Prostate gland (tissue), 2 donors: ENCODE measurements around the gene PLA2G12A. TPM values are rescaled to one million over a fixed set of nuclear protein-coding genes. Genes with fewer than 3 reads are reported as not detected.

Experiments used
- DNase-seq: peaks from one replicate; pipeline ENCODE4 v3.0.0-alpha.2; 2019; ENCODE audit warnings: low spot score
- H3K27ac ChIP-seq, 2 donors: fragments of 200-600 bp; sonication (generic); 2 replicates each; pipeline ENCODE4 v1.5.1; 2017 to 2019
- H3K27me3 ChIP-seq: fragments of 200-600 bp; sonication (generic); replicated peaks from 2 replicates; pipeline ENCODE4 v1.5.1; 2019; ENCODE audit not compliant: insufficient read depth
- H3K36me3 ChIP-seq, 2 donors: fragments of 200-600 bp; sonication (generic); 1 replicate in 1 of 2; 2 replicates in 1 of 2; pipeline versions ENCODE4 v1.5.1 to v1.8.1; 2017 to 2019
- H3K4me1 ChIP-seq: fragments of 200-600 bp; sonication (generic); replicated peaks from 2 replicates; pipeline ENCODE4 v1.5.1; 2019
- H3K4me3 ChIP-seq, 2 donors: fragments of 200-600 bp; sonication (generic); 2 replicates each; pipeline ENCODE4 v1.5.1; 2017 to 2019
- H3K9me3 ChIP-seq: fragments of 200-600 bp; sonication (generic); 2 replicates; pipeline ENCODE4 v1.5.1; 2017
- POLR2A ChIP-seq: fragments of 450-650 bp; IDR thresholded peaks from one replicate; pipeline ENCODE4 v1.6.1; 2016; ENCODE audit warnings: antibody characterized with exemption, mild to moderate bottlenecking
- POLR2AphosphoS5 ChIP-seq: sonication (generic); formaldehyde crosslinking; IDR thresholded peaks from one replicate; pipeline ENCODE4 v1.6.1; 2017; ENCODE audit warnings: antibody characterized with exemption
- WGBS: methylation state at CpG from one replicate; pipeline ENCODE4 v1.1.5; 2018; 5-methylcytosine and 5-hydroxymethylcytosine counted together
- intact Hi-C: fragments of 100-400 bp; cut with DNase I; formaldehyde crosslinking; loops from one replicate; pipeline ENCODE4 v1.14.2; 2022
- total RNA-seq, 2 donors: library from RNA; depleted of rRNA; stranded (reverse); fragments of >200 nt; gene quantifications; one replicate each; pipeline ENCODE4 v1.1.0, GENCODE V29; 2016
- TF ChIP-seq, protein P1 (sequence below), 4 experiments: fragments of 200-600 bp in 2 of 4; fragments of 450-650 bp in 2 of 4; sonication (generic) in 2 of 4; IDR thresholded peaks; 1 replicate in 3 of 4; 2 replicates in 1 of 4; pipeline ENCODE4 v1.5.1; 2016 to 2019; ENCODE audit warnings: antibody characterized with exemption in 4 of 4, mild to moderate bottlenecking in 2 of 4, moderate library complexity in 2 of 4

The PLA2G12A gene
- total RNA-seq, 2 donors from 2014 or later: 20.2 to 122 TPM

DNA sequence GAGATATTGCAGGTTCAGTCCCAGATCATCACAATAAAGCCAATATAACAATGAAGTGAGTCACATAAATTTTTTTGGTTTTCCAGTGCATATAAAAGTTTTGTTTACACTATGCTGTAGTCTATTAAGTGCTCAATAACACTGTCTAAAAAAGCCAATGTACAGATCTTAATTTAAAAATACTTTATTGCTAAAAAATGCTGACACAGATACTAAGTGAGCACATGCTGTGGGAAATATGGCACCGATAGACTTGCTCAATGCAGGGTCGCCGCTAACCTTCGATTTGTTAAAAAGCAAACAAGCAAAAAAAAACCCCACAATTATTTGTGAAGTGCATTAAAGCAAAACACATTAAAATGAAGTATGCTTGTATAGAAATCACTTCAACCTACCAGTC lies 10.3 kb downstream of the PLA2G12A start:
- DNase-seq: no peak
- intact Hi-C loops: no loop called here
- Histone ChIP-seq H3K4me3 (no peak overlapping the region), H3K27ac (no peak overlapping the region), H3K27me3 (no peaks in the 10 kb centered on the region), H3K9me3 (no peaks in the 10 kb centered on the region), H3K4me1 (no peaks in the 10 kb centered on the region), H3K36me3 (no peaks in the 10 kb centered on the region)
- 96% methylated on average over 4 of the region's 4 CpGs for WGBS
- TF ChIP-seq, protein P1, sequence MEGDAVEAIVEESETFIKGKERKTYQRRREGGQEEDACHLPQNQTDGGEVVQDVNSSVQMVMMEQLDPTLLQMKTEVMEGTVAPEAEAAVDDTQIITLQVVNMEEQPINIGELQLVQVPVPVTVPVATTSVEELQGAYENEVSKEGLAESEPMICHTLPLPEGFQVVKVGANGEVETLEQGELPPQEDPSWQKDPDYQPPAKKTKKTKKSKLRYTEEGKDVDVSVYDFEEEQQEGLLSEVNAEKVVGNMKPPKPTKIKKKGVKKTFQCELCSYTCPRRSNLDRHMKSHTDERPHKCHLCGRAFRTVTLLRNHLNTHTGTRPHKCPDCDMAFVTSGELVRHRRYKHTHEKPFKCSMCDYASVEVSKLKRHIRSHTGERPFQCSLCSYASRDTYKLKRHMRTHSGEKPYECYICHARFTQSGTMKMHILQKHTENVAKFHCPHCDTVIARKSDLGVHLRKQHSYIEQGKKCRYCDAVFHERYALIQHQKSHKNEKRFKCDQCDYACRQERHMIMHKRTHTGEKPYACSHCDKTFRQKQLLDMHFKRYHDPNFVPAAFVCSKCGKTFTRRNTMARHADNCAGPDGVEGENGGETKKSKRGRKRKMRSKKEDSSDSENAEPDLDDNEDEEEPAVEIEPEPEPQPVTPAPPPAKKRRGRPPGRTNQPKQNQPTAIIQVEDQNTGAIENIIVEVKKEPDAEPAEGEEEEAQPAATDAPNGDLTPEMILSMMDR (IDR thresholded peaks at IDR 0.05): no peak
- TF ChIP-seq POLR2AphosphoS5 (no peak), POLR2A (no peak)

DNA sequence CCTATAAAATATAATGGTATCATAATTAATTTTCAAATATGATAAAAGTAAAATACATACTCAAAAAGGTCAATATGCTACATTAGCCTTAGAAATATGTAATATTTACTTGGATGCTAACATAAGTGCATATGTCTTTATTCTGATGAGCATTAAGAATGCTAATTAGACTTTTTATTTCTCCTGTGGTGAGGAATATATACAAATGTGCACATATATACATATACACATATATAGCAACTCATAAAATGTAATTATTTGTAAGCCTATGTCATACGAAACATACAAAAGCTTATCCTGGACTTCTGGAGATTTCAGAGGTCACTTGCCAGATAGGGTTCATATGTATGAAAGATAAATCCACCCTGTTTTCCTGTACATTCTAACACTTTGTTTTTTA lies 11.1 kb downstream of the PLA2G12A start:
- TF ChIP-seq, protein P1 (IDR thresholded peaks at IDR 0.05): no peak
- TF ChIP-seq POLR2A: no peak
- TF ChIP-seq POLR2AphosphoS5: no peak
- intact Hi-C loops: no loop called here
- no peak overlapping the region for H3K4me3 ChIP-seq
- no peaks in the 10 kb centered on the region for H3K36me3 ChIP-seq
- no peak for DNase-seq
- H3K27ac ChIP-seq: no peak overlapping the region
- WGBS: 97% methylated on average over 1 of the region's 1 CpG
- no peaks in the 10 kb centered on the region for H3K27me3 ChIP-seq
- no peaks in the 10 kb centered on the region for H3K4me1 ChIP-seq
- no peaks in the 10 kb centered on the region for H3K9me3 ChIP-seq

DNA sequence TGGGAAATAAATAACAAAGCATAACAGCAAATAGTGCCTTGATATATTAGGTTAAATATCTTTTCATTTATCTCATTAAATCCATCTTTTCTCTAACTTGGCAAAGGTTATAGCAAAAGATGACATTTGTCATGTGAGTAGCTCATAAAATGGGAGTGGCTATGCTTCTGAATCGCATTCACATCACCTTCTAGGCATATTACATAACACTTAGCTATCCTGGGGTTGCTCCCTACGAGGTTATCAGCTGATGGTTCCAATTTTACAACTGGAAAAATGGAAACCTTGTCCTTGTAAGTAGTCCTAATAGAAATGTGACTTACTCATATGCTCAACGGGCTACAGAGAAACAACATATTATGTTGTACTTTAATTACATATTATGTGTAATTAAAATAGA lies 16.4 kb downstream of the PLA2G12A start:
- 90% methylated on average over 3 of the region's 3 CpGs for WGBS
- H3K4me1 ChIP-seq: no peaks in the 10 kb centered on the region
- no peak overlapping the region for H3K4me3 ChIP-seq
- H3K27ac ChIP-seq: no peak overlapping the region
- H3K36me3 ChIP-seq: no peaks in the 10 kb centered on the region
- DNase-seq: no peak
- no peaks in the 10 kb centered on the region for H3K9me3 ChIP-seq
- no peak for TF ChIP-seq POLR2A
- TF ChIP-seq, protein P1 (IDR thresholded peaks at IDR 0.05): no peak
- no peak for TF ChIP-seq POLR2AphosphoS5
- intact Hi-C loops: no loop called here
- no peaks in the 10 kb centered on the region for H3K27me3 ChIP-seq

DNA sequence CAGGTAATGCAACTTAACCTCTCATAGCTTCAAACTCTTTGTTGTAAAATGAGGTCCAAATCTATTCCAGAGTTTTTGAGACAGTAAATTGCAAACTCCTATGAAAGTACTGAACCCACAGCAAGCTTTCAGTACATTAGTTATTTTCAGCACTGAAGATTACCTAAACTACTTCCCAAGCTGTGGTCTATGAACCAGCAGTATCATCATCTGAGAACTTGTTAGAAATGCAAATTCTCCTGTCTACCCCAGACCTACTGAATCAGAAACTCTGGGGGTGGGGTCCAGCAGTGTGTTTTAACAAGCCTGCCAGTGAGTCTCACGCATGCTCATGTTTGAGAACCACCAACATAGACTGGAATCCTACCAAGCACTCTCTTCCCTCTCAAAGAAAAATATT lies 20.9 kb downstream of the PLA2G12A start:
- intact Hi-C loops: no loop called here
- TF ChIP-seq POLR2AphosphoS5: no peak
- TF ChIP-seq, protein P1 (IDR thresholded peaks at IDR 0.05): no peak
- TF ChIP-seq POLR2A: no peak
- H3K27ac ChIP-seq: no peak overlapping the region
- H3K9me3 ChIP-seq: no peaks in the 10 kb centered on the region
- H3K4me1 ChIP-seq: no peaks in the 10 kb centered on the region
- no peak for DNase-seq
- H3K36me3 ChIP-seq: no peaks in the 10 kb centered on the region
- H3K27me3 ChIP-seq: no peaks in the 10 kb centered on the region
- WGBS: 89% methylated on average over 1 of the region's 1 CpG
- H3K4me3 ChIP-seq: no peak overlapping the region

DNA sequence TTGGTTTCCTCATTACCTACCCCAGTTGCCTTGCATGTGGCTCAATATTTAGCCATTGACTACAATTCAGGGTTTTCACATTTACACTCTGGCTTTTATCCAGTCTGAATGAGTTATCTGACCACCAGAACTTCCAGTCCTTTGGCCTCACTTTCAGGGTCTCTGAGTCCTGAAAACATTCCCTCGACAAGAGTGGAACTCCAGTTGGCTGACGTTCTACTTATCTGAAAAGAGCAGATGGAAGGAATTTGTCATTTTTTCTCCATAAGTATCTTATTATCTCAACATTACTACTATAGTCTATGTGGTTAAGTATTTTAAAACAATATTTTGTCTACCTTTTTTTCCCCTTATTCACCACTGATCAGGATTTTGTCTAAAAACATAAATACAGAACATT lies 21.4 kb downstream of the PLA2G12A start:
- H3K27ac ChIP-seq: no peak overlapping the region
- no peak for DNase-seq
- no peaks in the 10 kb centered on the region for H3K9me3 ChIP-seq
- 54% methylated on average over 2 of the region's 2 CpGs for WGBS
- no peaks in the 10 kb centered on the region for H3K36me3 ChIP-seq
- TF ChIP-seq POLR2AphosphoS5 (no peak), POLR2A (no peak)
- TF ChIP-seq, protein P1 (IDR thresholded peaks at IDR 0.05): no peak
- H3K4me1 ChIP-seq: no peaks in the 10 kb centered on the region
- H3K27me3 ChIP-seq: no peaks in the 10 kb centered on the region
- intact Hi-C loops: no loop called here
- no peak overlapping the region for H3K4me3 ChIP-seq
